ENCODE measurements around the gene CTBP2. TPM values are rescaled to one million over a fixed set of nuclear protein-coding genes. Genes with fewer than 3 reads are reported as not detected.

The CTBP2 gene
- total and polyA plus RNA-seq, 2 donors from 2014 or later: 33.1 to 111 TPM

- Histone ChIP-seq H3K4me1 (ENCODE audit: control insufficient read depth in 2 of 3, insufficient read depth in 2 of 3, low read depth in 1 of 3, low read length in 3 of 3) (peaks cover 0 to 44% (median 33%) of the 10 kb centered on the region in 3 donors), H3K9ac (ENCODE audit: low read length in 3 of 3) (peak overlapping the region in 1 of 3 donors; percentile 63), H3K27ac (ENCODE audit: low read depth in 2 of 2, low read length in 2 of 2) (peak overlapping the region; percentile 37 to 87), H3K4me3 (ENCODE audit: low read length in 3 of 3) (no peak overlapping the region), H3K36me3 (ENCODE audit: control insufficient read depth in 2 of 3, insufficient read depth in 3 of 3, low read length in 3 of 3) (peaks cover 0 to 4% (median 2%) of the 10 kb centered on the region in 3 donors), H3K27me3 (ENCODE audit: control insufficient read depth, insufficient read depth, low read length) (no peaks in the 10 kb centered on the region), H3K9me3 (ENCODE audit: control insufficient read depth in 2 of 3, insufficient read depth in 1 of 3, low read length in 3 of 3) (peaks cover 0 to 6% (median 0%) of the 10 kb centered on the region in 3 donors)
- FAIRE-seq (no peak), DNase-seq (no peak)
- no peak for TF ChIP-seq CTCF (IDR thresholded peaks at IDR 0.05; ENCODE audit: borderline replicate concordance, extremely low read depth, insufficient read depth)
- intact Hi-C loops (cut with DNase I): no loop called here
These were observed 145.5 kb downstream of the CTBP2 start for GRCh38 chr10:125014836-125015355.

DNA sequence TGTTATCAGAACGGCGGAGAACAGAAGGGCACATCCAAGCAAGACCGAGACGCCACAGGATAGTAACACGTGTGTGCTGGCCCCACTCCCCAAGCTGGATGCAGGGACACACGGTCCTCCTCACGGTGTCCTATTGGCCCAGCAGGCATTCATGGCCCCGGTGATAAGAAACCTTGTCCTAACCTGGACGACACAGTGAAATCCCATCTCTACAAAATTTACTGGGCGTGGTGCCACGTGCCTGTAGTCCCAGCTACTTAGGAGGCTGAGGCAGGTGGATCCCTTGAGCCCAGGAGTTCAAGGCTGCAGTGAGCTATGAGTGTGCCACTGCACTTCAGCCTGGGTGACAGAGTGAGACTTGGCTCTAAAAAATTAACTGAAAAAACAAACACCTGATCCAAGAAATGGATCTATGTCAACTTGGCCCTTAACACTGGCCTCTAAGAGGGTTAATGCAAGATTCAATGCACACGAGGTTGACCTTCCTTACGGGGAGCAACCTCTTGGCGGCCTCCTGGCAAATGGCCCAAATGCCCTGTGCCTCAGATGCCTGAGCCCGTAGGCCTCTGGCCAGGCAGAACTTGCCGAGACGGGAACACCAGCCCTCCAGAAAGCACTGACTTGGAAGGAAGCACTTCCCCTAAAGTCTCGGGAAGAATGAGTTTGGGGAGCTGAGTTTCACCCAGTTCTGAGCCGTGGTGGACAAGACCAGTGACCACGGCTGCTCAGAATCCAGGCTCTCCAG lies 146.1 kb downstream of the CTBP2 start:
- H3K9me3 ChIP-seq (ENCODE audit: control insufficient read depth in 2 of 3, insufficient read depth in 1 of 3, low read length in 3 of 3): no peaks in the 10 kb centered on the region
- intact Hi-C loops (cut with DNase I): no loop called here
- peak overlapping the region; percentile 37 to 87 for H3K27ac ChIP-seq (ENCODE audit: low read depth in 2 of 2, low read length in 2 of 2)
- H3K9ac ChIP-seq (ENCODE audit: low read length in 3 of 3): peak overlapping the region in 1 of 3 donors; percentile 63
- peaks cover 0 to 4% (median 2%) of the 10 kb centered on the region in 3 donors for H3K36me3 ChIP-seq (ENCODE audit: control insufficient read depth in 2 of 3, insufficient read depth in 3 of 3, low read length in 3 of 3)
- H3K4me1 ChIP-seq (ENCODE audit: control insufficient read depth in 2 of 3, insufficient read depth in 2 of 3, low read depth in 1 of 3, low read length in 3 of 3): peaks cover 0 to 44% (median 27%) of the 10 kb centered on the region in 3 donors
- H3K27me3 ChIP-seq (ENCODE audit: control insufficient read depth, insufficient read depth, low read length): no peaks in the 10 kb centered on the region
- no peak for TF ChIP-seq CTCF (IDR thresholded peaks at IDR 0.05; ENCODE audit: borderline replicate concordance, extremely low read depth, insufficient read depth)
- FAIRE-seq (no peak), DNase-seq (peak in 1 of 5 donors; percentile 72)
- H3K4me3 ChIP-seq (ENCODE audit: low read length in 3 of 3): no peak overlapping the region

DNA sequence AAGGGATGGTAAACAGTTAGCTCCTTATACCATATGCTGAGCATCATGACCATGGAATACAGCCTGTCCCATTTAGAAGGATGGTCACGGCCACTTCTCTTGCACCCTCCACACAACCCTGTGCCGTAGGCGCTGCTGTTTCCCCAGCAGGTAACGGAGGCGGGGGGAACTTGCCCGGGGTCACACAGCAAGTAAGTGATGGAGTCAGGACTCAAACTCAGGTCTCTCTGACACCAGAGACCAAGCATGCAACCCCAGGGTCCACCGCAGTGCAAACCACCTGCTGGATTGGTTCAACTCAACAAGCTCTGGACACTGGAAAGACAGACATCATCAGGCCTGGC lies 146.9 kb downstream of the CTBP2 start:
- Histone ChIP-seq H3K36me3 (ENCODE audit: control insufficient read depth in 2 of 3, insufficient read depth in 3 of 3, low read length in 3 of 3) (peaks cover 0 to 4% (median 2%) of the 10 kb centered on the region in 3 donors), H3K9ac (ENCODE audit: low read length in 3 of 3) (no peak overlapping the region), H3K9me3 (ENCODE audit: control insufficient read depth in 2 of 3, insufficient read depth in 1 of 3, low read length in 3 of 3) (no peaks in the 10 kb centered on the region), H3K27me3 (ENCODE audit: control insufficient read depth, insufficient read depth, low read length) (no peaks in the 10 kb centered on the region), H3K4me3 (ENCODE audit: low read length in 3 of 3) (no peak overlapping the region), H3K27ac (ENCODE audit: low read depth in 2 of 2, low read length in 2 of 2) (no peak overlapping the region), H3K4me1 (ENCODE audit: control insufficient read depth in 2 of 3, insufficient read depth in 2 of 3, low read depth in 1 of 3, low read length in 3 of 3) (peaks cover 0 to 41% (median 22%) of the 10 kb centered on the region in 3 donors)
- TF ChIP-seq CTCF (IDR thresholded peaks at IDR 0.05; ENCODE audit: borderline replicate concordance, extremely low read depth, insufficient read depth): no peak
- DNase-seq: peak in 1 of 5 donors; percentile 50
- intact Hi-C loops (cut with DNase I): no loop called here
- no peak for FAIRE-seq

All from kidney (tissue), 14 donors.